DND-41 (cell line): ENCODE results near the gene ZFP62.

Source experiments
- ATAC-seq: fragments of 200-7000 bp; cut with Tn5 transposase; 3 replicates; pipeline ENCODE4 v1.9.1; 2021; ENCODE audit warnings: low read depth; ENCODE audit not compliant: insufficient read depth
- DNase-seq: peaks from one replicate; pipeline ENCODE4 v3.0.0-alpha.2; 2020
- H2AFZ ChIP-seq: 2 replicates; pipeline ENCODE4 v1.6.0; 2012; ENCODE audit warnings: low read depth, low read length
- H3K27ac ChIP-seq: 2 replicates; pipeline ENCODE4 v1.5.1; 2012; ENCODE audit warnings: low read length, inconsistent platforms
- H3K27me3 ChIP-seq: fragments of 200-600 bp; sonication (generic); 2 replicates; pipeline ENCODE4 v1.6.0; 2012; ENCODE audit warnings: low read length, mild to moderate bottlenecking, inconsistent platforms; ENCODE audit not compliant: insufficient read depth, poor library complexity
- H3K36me3 ChIP-seq: 2 replicates; pipeline ENCODE4 v1.5.1; 2012; ENCODE audit warnings: low read length, inconsistent platforms; ENCODE audit not compliant: insufficient read depth
- H3K4me1 ChIP-seq: 2 replicates; pipeline ENCODE4 v1.5.1; 2012; ENCODE audit warnings: mild to moderate bottlenecking, low read length; ENCODE audit not compliant: insufficient read depth
- H3K4me2 ChIP-seq: 2 replicates; pipeline ENCODE4 v1.6.0; 2012; ENCODE audit warnings: mild to moderate bottlenecking, moderate library complexity, low read length, inconsistent platforms; ENCODE audit not compliant: insufficient read depth
- H3K4me3 ChIP-seq, 2 experiments: fragments of 200-600 bp in 1 of 2; shearing (Covaris generic) in 1 of 2; 2 replicates each; pipeline ENCODE4 v1.5.1; 2012 to 2016; ENCODE audit warnings: inconsistent platforms in 2 of 2, low read length in 2 of 2, mild to moderate bottlenecking in 2 of 2, low read depth in 1 of 2, moderate library complexity in 1 of 2
- H3K79me2 ChIP-seq: 2 replicates; pipeline ENCODE4 v1.6.0; 2012; ENCODE audit warnings: low read length, inconsistent platforms; ENCODE audit not compliant: insufficient read depth
- H3K9ac ChIP-seq: 2 replicates; pipeline ENCODE4 v1.6.0; 2012; ENCODE audit warnings: low read depth, mild to moderate bottlenecking, inconsistent platforms, low read length, moderate library complexity
- H3K9me3 ChIP-seq: 2 replicates; pipeline ENCODE4 v1.5.1; 2012; ENCODE audit warnings: low read length, moderate library complexity, mild to moderate bottlenecking, inconsistent platforms; ENCODE audit not compliant: insufficient read depth, severe bottlenecking
- H4K20me1 ChIP-seq: 2 replicates; pipeline ENCODE4 v1.6.0; 2012; ENCODE audit warnings: low read length; ENCODE audit not compliant: insufficient read depth
- EZH2 ChIP-seq: IDR thresholded peaks from 3 replicates; pipeline ENCODE4 v1.6.1; 2012; ENCODE audit warnings: borderline replicate concordance, low read depth, mild to moderate bottlenecking, moderate library complexity, low read length, inconsistent platforms; ENCODE audit not compliant: severe bottlenecking
- TF ChIP-seq, protein P1 (sequence below): IDR thresholded peaks from 2 replicates; pipeline ENCODE4 v1.5.1; 2012; ENCODE audit warnings: borderline replicate concordance, low read length, moderate library complexity, mild to moderate bottlenecking; ENCODE audit not compliant: poor library complexity, severe bottlenecking; ENCODE audit errors: extremely low read depth

Gene ZFP62

DNA sequence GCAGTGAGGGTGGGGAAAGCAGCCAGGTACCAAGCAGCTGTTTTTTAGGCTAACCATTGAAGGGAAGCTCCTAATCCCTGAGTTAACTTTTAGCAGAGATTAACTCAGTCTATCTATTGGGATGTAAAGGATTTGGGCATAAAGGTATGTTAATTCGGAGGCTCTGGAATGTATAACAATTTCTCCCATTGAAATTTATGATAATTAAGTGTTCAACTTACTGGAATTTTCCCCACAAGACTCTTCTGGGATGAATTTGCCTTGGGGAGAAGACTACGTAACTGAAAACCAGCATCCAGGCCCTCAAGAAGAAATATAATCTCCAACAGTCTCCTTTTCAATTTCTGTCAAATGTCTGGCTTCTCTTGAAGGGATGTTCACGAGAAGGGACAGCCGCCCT is 23.6 kb downstream of the ZFP62 start:
- peaks cover 20% of the 10 kb centered on the region for H3K36me3 ChIP-seq
- no peak overlapping the region for H3K27ac ChIP-seq

DNA sequence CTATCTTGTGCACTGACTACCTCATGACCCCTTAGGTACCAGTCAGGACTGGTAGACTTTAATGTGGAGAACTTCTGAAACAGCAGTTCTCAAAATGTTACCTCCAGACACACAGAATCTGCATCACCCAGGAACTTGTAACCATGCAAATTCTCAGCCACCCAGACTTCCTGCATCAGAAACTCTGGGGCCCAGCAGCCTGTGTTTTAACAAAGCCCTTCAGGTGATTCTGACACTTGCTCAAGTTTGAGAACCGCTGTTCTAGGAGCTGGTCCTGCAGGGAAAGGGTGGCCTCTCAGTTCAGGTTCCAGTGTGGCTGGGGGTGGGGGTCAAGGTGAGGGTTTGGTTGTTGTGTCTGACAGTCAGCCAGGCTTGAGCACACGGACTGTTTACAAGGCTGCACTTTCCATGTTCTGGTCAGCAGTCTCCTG is 28.4 kb downstream of the ZFP62 start:
- ATAC-seq, result no peak
- peak; percentile 29 for DNase-seq
- peak overlapping the region; percentile 70 for H3K4me2 ChIP-seq
- peaks cover 34% of the 10 kb centered on the region for H3K4me1 ChIP-seq
- peaks cover 11% of the 10 kb centered on the region for H3K9me3 ChIP-seq
- H2AFZ ChIP-seq, result peak overlapping the region; percentile 90
- peaks cover 30% of the 10 kb centered on the region for H3K36me3 ChIP-seq
- H3K79me2 ChIP-seq, result peaks cover 36% of the 10 kb centered on the region
- TF ChIP-seq EZH2, result no peak
- TF ChIP-seq, protein P1, sequence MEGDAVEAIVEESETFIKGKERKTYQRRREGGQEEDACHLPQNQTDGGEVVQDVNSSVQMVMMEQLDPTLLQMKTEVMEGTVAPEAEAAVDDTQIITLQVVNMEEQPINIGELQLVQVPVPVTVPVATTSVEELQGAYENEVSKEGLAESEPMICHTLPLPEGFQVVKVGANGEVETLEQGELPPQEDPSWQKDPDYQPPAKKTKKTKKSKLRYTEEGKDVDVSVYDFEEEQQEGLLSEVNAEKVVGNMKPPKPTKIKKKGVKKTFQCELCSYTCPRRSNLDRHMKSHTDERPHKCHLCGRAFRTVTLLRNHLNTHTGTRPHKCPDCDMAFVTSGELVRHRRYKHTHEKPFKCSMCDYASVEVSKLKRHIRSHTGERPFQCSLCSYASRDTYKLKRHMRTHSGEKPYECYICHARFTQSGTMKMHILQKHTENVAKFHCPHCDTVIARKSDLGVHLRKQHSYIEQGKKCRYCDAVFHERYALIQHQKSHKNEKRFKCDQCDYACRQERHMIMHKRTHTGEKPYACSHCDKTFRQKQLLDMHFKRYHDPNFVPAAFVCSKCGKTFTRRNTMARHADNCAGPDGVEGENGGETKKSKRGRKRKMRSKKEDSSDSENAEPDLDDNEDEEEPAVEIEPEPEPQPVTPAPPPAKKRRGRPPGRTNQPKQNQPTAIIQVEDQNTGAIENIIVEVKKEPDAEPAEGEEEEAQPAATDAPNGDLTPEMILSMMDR, result no peak
- peak overlapping the region; percentile 54 to 89; a peak in 3 of 4 replicates for H3K4me3 ChIP-seq
- H3K9ac ChIP-seq, result peak overlapping the region; percentile 92
- H3K27me3 ChIP-seq, result no peaks in the 10 kb centered on the region
- H3K27ac ChIP-seq, result peak overlapping the region; percentile 91
- H4K20me1 ChIP-seq, result no peaks in the 10 kb centered on the region

More for the DNA sequence above, 23.6 kb downstream of the ZFP62 start:
- H3K27me3 ChIP-seq, result no peaks in the 10 kb centered on the region
- DNase-seq (no peak), ATAC-seq (no peak)
- H3K9ac ChIP-seq, result no peak overlapping the region
- TF ChIP-seq, protein P1, result no peak
- no peak for TF ChIP-seq EZH2
- H3K9me3 ChIP-seq, result no peaks in the 10 kb centered on the region
- no peak overlapping the region for H2AFZ ChIP-seq
- H3K4me2 ChIP-seq, result no peak overlapping the region
- peaks cover 10% of the 10 kb centered on the region for H3K4me1 ChIP-seq
- no peak overlapping the region for H3K4me3 ChIP-seq
- H3K79me2 ChIP-seq, result peaks cover 9% of the 10 kb centered on the region
- no peaks in the 10 kb centered on the region for H4K20me1 ChIP-seq

DNA sequence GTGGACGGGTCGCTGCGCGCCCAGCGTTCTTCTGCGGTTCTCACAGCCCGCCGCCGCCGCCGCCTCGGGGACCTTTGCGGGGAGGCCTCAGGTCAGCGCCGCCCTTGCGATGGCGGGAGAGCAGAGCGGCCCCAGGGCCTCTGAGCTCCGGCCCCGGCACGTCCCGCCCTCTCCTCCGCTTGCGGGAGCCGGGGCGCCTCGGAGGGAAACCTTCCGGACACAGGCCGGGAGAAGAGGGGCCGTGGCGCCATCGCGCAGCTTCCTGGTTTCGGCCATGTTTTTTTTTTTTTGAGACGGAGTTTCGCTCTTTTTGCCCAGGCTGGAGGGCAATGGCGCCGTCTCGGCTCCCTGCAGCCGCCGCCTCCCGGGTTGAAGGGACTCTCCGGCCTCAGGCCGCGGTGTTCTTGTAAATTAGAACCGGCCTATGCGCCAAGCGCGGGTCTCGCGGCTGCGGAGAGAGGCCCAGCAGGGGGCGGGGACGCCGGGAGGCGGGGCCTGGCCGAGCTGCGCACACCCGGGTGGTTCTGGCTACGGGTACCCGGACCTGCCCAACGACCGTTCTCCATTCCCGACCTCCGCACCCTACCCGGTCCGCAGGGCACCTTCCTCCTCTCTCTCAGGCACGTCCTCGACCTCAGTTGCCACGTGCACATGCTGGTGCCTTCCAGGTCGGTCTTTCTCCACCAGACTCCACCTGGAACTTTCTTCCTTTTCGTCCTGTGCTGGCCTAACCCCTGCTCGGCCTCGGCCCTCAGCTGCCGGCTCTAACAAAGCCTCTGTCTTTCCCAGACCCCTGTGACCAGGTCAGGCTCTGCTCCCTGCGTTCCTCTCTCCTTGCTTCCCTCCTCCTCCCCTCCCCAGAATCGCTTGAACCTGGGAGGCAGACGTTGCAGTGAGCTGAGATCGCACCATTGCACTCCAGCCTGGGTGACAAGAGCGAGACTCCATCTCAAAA is 29.7 kb downstream of the ZFP62 start:
- peak overlapping the region; percentile 91 for H3K27ac ChIP-seq
- H3K9ac ChIP-seq, result peak overlapping the region; percentile 92
- H3K27me3 ChIP-seq, result no peaks in the 10 kb centered on the region
- H3K36me3 ChIP-seq, result peaks cover 30% of the 10 kb centered on the region
- no peak for TF ChIP-seq EZH2
- TF ChIP-seq, protein P1, result no peak
- H3K9me3 ChIP-seq, result peaks cover 11% of the 10 kb centered on the region
- no peaks in the 10 kb centered on the region for H4K20me1 ChIP-seq
- H3K4me1 ChIP-seq, result peaks cover 34% of the 10 kb centered on the region
- ATAC-seq, result peak; percentile 88
- H3K4me3 ChIP-seq, result peak overlapping the region; percentile 54 to 89
- H3K4me2 ChIP-seq, result peak overlapping the region; percentile 70
- peaks cover 36% of the 10 kb centered on the region for H3K79me2 ChIP-seq
- DNase-seq, result peak; percentile 80
- H2AFZ ChIP-seq, result peak overlapping the region; percentile 90
